PFSK-1 (cell line): Measurements from ENCODE around the gene CMIP.

ENCODE experiments used
- FOXP2 ChIP-seq: optimal IDR thresholded peaks from 2 replicates; pipeline ENCODE3; 2011; ENCODE audit warnings: borderline replicate concordance, control low read depth, inconsistent platforms; ENCODE audit not compliant: insufficient read depth; ENCODE audit errors: extremely low read length, extremely low read depth
- POLR2AphosphoS5 ChIP-seq: IDR thresholded peaks from 2 replicates; pipeline ENCODE4 v1.6.1; 2012; ENCODE audit warnings: low read depth, mild to moderate bottlenecking, control low read depth, low read length, moderate library complexity
- REST ChIP-seq, 2 experiments: IDR thresholded peaks; 2 replicates each; pipeline versions ENCODE4 v1.6.1 to v1.8.0; 2011 to 2012; ENCODE audit warnings: low read depth in 2 of 2, low read length in 2 of 2, control low read depth in 1 of 2, inconsistent platforms in 1 of 2, mild to moderate bottlenecking in 1 of 2, moderate library complexity in 1 of 2; ENCODE audit not compliant: insufficient read depth in 1 of 2
- SIN3A ChIP-seq: IDR thresholded peaks from 2 replicates; pipeline ENCODE4 v1.6.1; 2012; ENCODE audit warnings: mild to moderate bottlenecking, low read length, moderate library complexity, borderline replicate concordance; ENCODE audit not compliant: insufficient read depth
- TAF1 ChIP-seq: IDR thresholded peaks from 2 replicates; pipeline ENCODE4 v1.6.1; 2012; ENCODE audit warnings: low read length, control low read depth, borderline replicate concordance; ENCODE audit not compliant: insufficient read depth

The CMIP gene

GRCh38 chr16:81581107-81581506 is 136.5 kb downstream of the CMIP start:
- TF ChIP-seq TAF1 = no peak
- TF ChIP-seq POLR2AphosphoS5 = no peak
- TF ChIP-seq REST (IDR thresholded peaks at IDR 0.05; ENCODE audit: insufficient read depth in 1 of 2, low read depth in 2 of 2, low read length in 2 of 2) = no peak
- no peak for TF ChIP-seq SIN3A
- no peak for TF ChIP-seq FOXP2

GRCh38 chr16:81582655-81583441 is 138.2 kb downstream of the CMIP start:
- TF ChIP-seq POLR2AphosphoS5 (no peak), SIN3A (no peak), FOXP2 (no peak), TAF1 (no peak), REST (IDR thresholded peaks at IDR 0.05; ENCODE audit: insufficient read depth in 1 of 2, low read depth in 2 of 2, low read length in 2 of 2) (no peak)

GRCh38 chr16:81583893-81584631 is 139.5 kb downstream of the CMIP start:
- no peak for TF ChIP-seq REST (IDR thresholded peaks at IDR 0.05; ENCODE audit: insufficient read depth in 1 of 2, low read depth in 2 of 2, low read length in 2 of 2)
- no peak for TF ChIP-seq POLR2AphosphoS5
- no peak for TF ChIP-seq SIN3A
- TF ChIP-seq FOXP2 = no peak
- no peak for TF ChIP-seq TAF1

GRCh38 chr16:81585785-81586184 is 141.2 kb downstream of the CMIP start:
- TF ChIP-seq REST (IDR thresholded peaks at IDR 0.05; ENCODE audit: insufficient read depth in 1 of 2, low read depth in 2 of 2, low read length in 2 of 2) = no peak
- no peak for TF ChIP-seq TAF1
- TF ChIP-seq FOXP2 = no peak
- TF ChIP-seq SIN3A = no peak
- TF ChIP-seq POLR2AphosphoS5 = no peak

DNA sequence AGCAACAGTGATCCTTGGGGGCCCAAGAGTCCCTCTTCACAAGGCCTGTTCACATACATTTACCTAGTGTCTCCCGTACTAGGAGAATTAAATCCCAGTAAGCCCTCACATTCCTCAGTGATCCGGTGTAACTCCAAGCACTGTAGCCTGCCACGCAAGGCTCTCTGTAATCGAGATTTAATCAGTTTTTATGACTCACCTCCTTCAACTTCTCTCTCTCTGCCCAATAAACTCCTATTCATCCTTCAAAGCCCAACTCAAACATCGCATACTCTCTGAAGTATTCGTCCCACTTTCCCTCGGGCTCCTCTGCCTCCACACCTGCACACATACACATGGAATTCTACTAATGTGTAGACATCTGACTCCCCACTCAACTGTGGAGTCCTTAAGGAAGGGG is 141.8 kb downstream of the CMIP start:
- TF ChIP-seq TAF1 (no peak), REST (IDR thresholded peaks at IDR 0.05; ENCODE audit: insufficient read depth in 1 of 2, low read depth in 2 of 2, low read length in 2 of 2) (no peak), POLR2AphosphoS5 (no peak), SIN3A (no peak), FOXP2 (no peak)
